ENCODE data around the gene EEA1.
A peak's percentile ranks its signal among the peaks of the same experiment; 100 is the strongest.

Gene EEA1

GRCh38 chr12:92879698-92880322, 49.3 kb downstream of the EEA1 start:
- DNase-seq (ENCODE audit: low spot score), result no peak

- no peak for DNase-seq (ENCODE audit: low spot score)
These were observed 51.2 kb downstream of the EEA1 start for GRCh38 chr12:92877904-92878303.

- DNase-seq (ENCODE audit: low spot score), result no peak
These were observed 52.6 kb downstream of the EEA1 start for GRCh38 chr12:92876496-92876895.

GRCh38 chr12:92871116-92871515, 58.0 kb downstream of the EEA1 start:
- DNase-seq (ENCODE audit: low spot score), result no peak

GRCh38 chr12:92866418-92866817, 62.7 kb downstream of the EEA1 start:
- no peak for DNase-seq (ENCODE audit: low spot score)

GRCh38 chr12:92863251-92863650, 65.8 kb downstream of the EEA1 start:
- DNase-seq (ENCODE audit: low spot score), result no peak

GRCh38 chr12:92861381-92861780, 67.7 kb downstream of the EEA1 start:
- no peak for DNase-seq (ENCODE audit: low spot score)

GRCh38 chr12:92860521-92860920, 68.6 kb downstream of the EEA1 start:
- DNase-seq (ENCODE audit: low spot score), result no peak

GRCh38 chr12:92859650-92860386, 69.3 kb downstream of the EEA1 start:
- DNase-seq (ENCODE audit: low spot score), result no peak

- no peak for DNase-seq (ENCODE audit: low spot score)
These were observed 71.3 kb downstream of the EEA1 start for GRCh38 chr12:92857818-92858217.

GRCh38 chr12:92854344-92854743, 74.8 kb downstream of the EEA1 start:
- DNase-seq (ENCODE audit: low spot score), result no peak

- no peak for DNase-seq (ENCODE audit: low spot score)
These were observed 80.4 kb downstream of the EEA1 start for GRCh38 chr12:92848740-92849139.

GRCh38 chr12:92847368-92847767, 81.7 kb downstream of the EEA1 start:
- DNase-seq (ENCODE audit: low spot score), result no peak

GRCh38 chr12:92845329-92845728, 83.8 kb downstream of the EEA1 start:
- no peak for DNase-seq (ENCODE audit: low spot score)

GRCh38 chr12:92844151-92844763, 84.8 kb downstream of the EEA1 start:
- no peak for DNase-seq (ENCODE audit: low spot score)

- no peak for DNase-seq (ENCODE audit: low spot score)
These were observed 99.3 kb downstream of the EEA1 start for GRCh38 chr12:92829686-92830282.

GRCh38 chr12:92828565-92828964, 100.5 kb downstream of the EEA1 start:
- DNase-seq (ENCODE audit: low spot score), result no peak

- DNase-seq (ENCODE audit: low spot score), result peak; percentile 26
These were observed 101.2 kb downstream of the EEA1 start for GRCh38 chr12:92827836-92828431.

- DNase-seq (ENCODE audit: low spot score), result no peak
These were observed 108.0 kb downstream of the EEA1 start for GRCh38 chr12:92821142-92821541.

- no peak for DNase-seq (ENCODE audit: low spot score)
These were observed 114.5 kb downstream of the EEA1 start for GRCh38 chr12:92814584-92814983.

- no peak for DNase-seq (ENCODE audit: low spot score)
These were observed 118.7 kb downstream of the EEA1 start for GRCh38 chr12:92810370-92810769.

- DNase-seq (ENCODE audit: low spot score), result no peak
These were observed 125.2 kb downstream of the EEA1 start for GRCh38 chr12:92803903-92804302.

GRCh38 chr12:92802906-92803305, 126.2 kb downstream of the EEA1 start:
- no peak for DNase-seq (ENCODE audit: low spot score)
